HG03342 (cell line): Measurements from ENCODE around the gene TFF3.

Source experiments
- ATAC-seq: cut with Tn5 transposase; IDR thresholded peaks from one replicate; pipeline ENCODE4 v1.9.1; 2021; ENCODE audit warnings: mild to moderate bottlenecking, moderate library complexity; ENCODE audit not compliant: unreplicated experiment

The TFF3 gene

DNA sequence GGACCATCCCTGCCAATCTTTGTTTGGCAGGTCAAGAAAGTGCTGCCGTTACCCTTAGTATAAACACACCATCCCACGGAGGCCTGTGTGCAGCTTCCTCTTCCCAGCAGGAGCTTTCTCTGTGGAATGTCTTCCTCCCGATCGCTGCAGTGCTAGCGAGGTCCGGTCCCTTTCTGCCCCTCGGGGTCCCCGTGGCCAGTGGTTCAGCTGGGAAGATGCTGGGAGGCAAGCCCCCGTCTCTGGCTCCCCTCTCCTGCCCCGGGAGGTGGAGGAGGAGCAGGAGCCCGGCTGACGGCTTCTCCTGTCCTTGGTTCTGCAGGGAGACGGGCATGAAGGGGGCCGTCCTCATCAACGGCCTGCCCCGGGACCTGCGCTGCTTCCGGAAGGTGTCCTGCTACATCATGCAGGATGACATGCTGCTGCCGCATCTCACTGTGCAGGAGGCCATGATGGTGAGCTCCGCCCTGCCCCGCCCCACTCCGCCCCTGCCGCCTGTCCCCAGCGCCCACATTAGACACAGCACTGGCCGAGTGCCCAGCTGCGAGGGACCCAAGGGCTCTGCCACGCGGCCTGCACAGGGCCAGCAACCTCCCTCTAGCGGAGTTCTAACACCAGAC is 42.1 kb downstream of the TFF3 start:
- no peak for ATAC-seq

DNA sequence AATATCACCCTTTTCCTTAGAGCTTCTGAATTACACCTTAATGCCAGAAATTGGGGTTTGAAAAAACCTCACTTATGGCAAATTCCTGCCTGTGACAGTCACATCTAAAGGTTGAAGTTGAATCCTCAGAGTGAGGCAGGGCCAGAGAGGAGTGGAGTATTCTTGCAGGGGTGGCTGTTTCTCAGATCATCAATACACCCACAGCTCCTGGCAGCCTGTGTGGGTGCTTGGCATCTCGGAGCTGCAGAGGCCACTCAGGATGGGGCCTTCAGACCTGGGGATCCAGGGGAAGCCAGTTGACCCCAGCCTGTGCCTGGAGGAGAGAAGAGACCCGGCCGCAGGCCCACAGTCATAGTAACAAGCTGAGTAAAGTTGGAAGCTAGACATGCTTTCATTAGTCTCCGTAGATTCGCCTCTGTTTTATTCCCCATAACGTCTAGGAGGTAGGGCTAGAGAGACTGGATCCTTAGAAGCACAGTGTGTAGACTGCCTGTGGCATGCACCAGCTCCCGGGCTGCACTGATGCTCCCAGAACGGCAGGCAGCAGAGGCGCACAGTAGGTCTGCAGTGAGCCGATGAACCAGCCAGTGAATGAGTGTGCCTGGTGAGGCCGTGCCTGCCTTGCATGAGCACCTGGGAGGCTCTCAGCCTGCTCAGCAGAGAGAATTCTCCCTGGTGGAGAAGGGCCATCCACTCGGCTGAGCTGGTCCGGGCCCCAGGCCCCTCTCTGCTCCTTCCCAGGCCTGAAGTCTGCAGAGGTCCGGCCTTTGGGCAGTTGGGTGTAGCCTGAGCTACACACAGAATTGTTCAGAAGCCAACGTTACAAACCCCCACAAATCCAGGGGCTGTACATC is 42.9 kb downstream of the TFF3 start:
- no peak for ATAC-seq

DNA sequence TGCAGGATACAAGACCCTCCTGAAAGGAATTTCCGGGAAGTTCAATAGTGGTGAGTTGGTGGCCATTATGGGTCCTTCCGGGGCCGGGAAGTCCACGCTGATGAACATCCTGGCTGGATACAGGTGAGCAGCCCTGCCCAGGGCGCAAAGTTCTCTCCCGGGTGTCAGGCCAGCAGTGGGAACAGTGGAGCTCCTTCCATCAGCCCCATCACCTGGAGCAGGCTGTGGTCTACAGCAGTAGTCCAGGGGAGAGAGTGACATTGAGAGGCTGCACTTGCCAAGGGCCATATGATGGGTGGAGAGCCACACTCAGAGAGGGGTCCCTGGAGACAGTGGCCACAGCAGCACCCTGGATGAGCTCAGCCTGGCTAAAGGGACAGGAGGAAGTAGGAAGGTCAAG is 44.1 kb downstream of the TFF3 start:
- no peak for ATAC-seq

DNA sequence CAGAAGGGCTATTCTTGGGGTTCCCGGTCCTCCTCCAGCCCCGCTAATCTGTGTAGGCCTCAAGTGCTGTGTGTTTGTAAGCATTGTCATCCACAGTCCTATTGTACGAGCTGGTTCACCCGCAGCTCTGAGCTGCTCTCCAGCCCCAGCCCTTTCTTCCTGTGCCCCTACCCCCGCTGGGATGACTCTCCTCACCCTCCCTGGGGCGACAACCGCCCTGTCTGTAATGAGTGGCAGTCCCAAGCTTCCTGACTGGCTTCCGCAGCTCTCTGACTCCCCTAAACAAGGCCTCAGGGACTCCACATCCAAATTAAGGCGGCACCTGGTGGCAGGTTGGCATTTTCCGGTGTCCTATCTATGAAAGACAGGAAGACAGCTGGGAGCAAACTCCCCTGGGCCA is 45.8 kb downstream of the TFF3 start:
- no peak for ATAC-seq

DNA sequence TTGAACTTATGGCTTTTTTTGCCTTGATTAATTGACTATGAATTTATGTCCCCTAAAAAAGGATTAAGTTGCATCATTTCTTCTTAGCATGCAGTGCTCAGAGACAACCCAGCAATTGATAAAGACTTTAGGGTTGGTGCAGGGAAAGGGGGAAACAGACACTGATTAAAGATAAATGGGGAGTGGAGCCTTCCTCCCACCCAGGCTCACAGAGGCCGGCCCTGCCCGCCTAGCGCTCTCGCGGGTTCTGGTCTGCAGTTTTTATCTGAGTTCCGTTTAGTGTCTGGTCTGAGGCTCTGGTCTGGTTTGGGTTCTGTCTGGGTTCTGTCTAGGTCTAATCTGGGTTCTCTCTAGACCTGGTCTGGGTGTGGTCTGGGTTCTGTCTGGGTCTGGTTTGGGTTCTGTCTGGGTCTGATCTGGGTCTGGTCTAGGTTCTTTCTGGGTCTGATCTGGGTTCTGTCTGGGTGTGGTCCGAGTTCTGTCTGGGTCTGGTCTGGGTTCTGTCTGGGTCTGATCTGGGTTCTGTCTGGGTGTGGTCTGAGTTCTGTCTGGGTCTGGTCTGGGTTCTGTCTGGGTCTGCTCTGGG is 48.1 kb downstream of the TFF3 start:
- no peak for ATAC-seq

DNA sequence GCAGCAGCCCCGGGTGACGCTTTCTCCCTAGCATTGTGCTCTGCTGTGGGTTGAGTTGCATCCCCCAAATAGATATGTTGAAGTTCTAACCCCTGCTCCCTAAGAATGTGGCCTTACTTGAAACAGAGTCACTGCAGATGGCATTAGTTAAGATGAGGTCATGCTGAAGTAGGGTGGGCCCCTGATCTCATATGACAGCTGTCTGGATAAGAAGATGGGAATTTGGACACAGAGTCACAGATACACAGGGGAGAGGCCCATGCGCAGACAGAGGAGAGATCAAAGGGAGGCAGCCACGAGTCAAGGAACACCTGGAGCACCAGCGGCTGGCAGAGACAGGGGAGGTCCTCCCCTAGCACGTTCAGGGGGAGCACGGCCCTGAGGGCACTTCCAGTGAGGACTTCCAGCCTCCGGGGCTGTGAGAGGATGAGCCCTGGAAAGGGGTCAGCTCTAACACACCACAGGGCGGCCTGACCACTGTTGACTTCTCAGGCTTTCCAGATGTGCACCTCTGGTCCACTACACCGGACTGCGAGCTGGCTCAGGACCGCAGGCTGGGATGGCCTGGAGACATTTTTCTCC is 49.9 kb downstream of the TFF3 start:
- ATAC-seq, result no peak

DNA sequence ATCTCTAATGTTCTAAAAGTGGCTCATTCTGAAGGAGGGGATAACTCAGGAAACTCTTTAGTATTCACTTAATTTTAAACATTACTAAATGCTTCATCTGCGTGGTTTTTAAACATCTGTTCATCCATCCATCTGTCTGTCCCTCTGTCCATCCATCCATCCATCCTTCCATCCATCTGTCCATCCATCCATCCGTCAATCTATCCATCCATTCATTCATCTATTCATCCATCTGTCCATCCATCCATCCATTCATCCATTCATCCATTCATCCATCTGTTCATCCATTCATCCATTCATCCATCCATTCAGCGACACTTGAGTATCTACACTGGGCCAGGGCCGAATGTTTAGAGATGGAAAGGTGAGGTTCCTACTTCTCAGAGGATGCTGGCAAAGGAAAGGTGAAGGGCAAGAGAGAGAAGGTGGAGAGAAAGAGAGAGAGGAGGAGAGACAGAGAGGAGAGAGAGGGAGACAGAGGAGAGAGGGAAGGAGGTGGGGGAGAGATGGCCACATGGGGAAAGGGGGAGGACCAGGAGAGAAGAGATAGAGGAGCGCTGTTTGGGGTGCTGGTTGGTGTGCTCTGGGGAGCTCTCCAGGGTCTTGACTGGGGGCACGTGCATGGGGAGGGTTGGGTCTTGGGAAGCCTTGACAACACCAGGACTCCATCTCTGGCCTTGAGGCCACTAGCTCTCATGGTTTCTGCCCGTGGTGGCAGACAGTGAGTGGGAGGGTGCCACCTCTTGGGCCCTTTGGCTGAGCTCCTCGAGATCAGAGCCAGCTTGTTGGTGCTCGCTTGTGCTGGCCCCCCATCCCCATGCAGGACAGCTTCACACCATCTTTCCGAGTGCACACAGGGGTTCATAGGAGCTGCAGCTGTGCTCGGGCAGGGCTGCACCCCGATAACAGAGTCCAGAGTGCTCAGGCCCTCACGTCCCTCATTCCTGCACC is 50.7 kb downstream of the TFF3 start:
- ATAC-seq, result no peak

DNA sequence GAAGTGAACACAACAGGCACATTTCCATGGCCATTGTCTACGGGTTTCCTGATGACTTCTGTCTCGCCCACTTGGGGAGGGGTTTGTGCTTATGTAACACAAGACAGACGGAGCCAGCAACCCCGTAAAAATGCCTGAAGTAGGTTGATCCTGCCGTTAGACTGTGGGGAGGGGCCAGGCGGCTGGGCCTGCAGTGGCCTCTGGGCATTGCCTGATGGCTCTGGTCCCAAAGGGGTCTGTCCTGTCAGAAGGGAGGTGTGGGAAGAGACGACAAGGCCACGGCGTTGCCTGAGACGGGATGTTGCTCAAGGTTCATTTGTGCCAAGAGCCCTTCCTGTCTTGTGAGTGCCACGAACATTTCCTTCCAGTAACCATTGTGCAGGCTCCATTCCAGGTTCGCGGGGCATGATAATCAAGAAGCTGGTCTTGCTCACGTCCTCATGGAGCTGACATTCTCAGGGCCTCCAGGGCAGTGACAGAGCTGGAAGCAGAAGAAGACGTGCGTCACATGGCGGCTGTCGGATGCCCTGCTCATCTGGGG is 51.5 kb downstream of the TFF3 start:
- no peak for ATAC-seq

DNA sequence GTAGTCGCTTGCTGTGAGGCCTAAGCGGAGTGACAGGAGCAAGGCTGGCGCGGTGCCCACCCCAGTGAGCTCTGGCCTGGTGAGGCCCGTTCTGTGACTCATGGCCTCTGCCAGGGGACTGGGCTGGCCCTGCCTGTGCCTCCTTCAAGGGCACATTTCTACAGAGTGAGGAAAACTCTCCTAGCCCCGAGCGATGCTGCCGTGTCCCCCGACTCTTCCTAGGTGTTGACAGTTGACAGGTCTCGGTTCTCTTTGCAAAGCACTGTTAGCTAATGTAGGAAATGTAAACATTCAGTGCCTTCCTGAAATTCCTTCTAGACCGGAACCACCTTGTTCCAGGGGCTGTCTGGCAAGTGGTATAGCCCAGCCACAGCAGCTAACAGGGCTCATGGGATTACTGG is 52.4 kb downstream of the TFF3 start:
- no peak for ATAC-seq

DNA sequence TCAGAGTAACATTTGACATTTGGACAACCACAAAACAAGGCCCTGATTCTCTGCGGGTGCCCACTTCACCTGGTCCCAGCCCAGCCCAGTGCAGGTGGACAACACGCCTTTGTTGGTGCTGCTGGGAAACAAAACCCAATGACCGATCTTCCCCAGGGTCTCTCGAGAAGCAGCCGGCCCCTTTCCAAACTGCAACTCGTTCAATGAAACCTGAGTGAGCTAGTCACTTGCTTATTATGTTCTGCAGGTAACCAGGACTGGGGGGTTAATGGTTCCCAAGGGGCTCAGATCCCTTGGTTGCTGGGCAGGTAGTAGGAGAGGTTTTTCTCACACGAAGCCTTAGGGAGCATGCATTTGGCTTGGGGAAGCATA is 53.4 kb downstream of the TFF3 start:
- ATAC-seq, result no peak
